Right ventricle myocardium inferior (tissue), 1 donor: Measurements from ENCODE around the gene PCDH8. TPM values are rescaled to one million over a fixed set of nuclear protein-coding genes. Genes with fewer than 3 reads are reported as not detected.
"Not testable (repeated sequence)": the region's sequence is repeated elsewhere in the genome, so short reads cannot be mapped to it uniquely, and the experiment has no call there.

ENCODE experiments used
- ATAC-seq: fragments of 200-7000 bp; cut with Tn5 transposase; one replicate; pipeline ENCODE4 v1.9.1; 2020; ENCODE audit warnings: mild to moderate bottlenecking, moderate library complexity
- DNase-seq: peaks from one replicate; pipeline ENCODE4 v3.0.0; 2021; ENCODE audit errors: missing footprints
- intact Hi-C: fragments of 100-400 bp; cut with DNase I; formaldehyde crosslinking; loops from one replicate; pipeline ENCODE4 v1.11.0; 2022
- total RNA-seq: library from RNA; stranded (reverse); fragmentation: NEBNext Ultra II Directional; extraction: Animal tissue kit (Norgen Biotek cat#: 25700); gene quantifications from one replicate; pipeline ENCODE4 v1.2.1, GENCODE V29; 2021
- donor health status: DM: no; HTN: yes; CAD: no; lungs with severe emphysema.

Gene PCDH8
- total RNA-seq, 1 donor from 2014 or later = 0.05 TPM

DNA sequence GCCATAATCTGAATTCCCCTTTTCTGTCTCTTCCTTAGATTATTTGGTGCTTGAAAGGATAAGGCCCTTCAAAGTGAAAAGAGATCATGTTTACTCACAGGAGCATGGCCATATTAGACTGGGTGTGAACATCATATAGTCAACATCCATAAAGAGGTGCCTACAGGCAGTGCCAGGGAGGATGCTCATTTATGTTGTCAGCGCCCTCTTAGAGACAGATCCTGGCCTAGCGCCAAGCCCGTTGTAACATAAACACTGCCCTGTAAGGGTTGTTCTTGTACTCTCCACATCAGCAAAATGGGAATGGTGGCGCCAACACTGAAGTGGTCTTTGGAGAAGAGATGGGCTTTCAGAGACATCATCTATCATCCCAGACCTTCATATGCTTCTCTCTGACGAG lies 16.1 kb downstream of the PCDH8 start:
- DNase-seq (no peak), ATAC-seq (no peak)
- intact Hi-C loops = no loop called here

DNA sequence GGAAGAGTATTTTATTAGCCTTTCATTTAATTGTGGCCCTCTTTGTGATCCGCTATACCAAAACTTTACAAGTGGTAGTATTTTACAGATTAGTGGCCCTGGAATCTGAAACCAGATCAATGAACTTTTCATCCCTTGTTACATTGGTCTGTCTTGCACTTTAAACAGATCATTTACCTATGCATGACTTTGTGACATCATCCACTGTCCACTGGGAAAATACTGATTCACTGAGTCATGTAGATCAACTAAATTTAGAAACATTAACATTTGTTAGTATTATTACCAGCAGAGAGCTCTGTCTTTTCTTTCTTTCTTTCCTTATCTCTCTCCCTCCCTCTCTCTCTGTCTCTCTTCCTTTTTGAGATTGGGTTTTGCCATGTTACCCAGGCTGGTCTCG lies 17.5 kb downstream of the PCDH8 start:
- intact Hi-C loops = no loop called here
- ATAC-seq (no peak), DNase-seq (no peak)

DNA sequence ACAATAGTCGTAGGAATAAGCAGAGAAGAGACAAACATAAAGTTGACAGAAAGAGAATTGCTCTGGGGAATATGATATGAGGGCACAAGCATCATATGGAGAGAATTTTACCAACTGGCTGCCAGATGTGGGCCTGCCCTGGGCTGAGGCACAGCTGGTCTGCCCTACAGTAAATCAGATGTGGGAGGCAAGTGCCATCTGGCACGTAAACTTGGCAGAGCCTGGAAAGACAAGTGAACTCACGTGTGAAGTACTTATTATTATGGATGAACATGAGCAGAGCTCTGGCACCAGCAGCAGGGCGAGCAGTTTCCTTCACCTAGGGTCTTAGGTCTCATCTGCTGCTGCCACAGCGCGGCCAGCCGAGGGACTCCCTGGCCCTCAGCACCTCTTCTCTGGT lies 20.6 kb downstream of the PCDH8 start:
- intact Hi-C loops = no loop called here
- DNase-seq = no peak
- ATAC-seq = no peak

DNA sequence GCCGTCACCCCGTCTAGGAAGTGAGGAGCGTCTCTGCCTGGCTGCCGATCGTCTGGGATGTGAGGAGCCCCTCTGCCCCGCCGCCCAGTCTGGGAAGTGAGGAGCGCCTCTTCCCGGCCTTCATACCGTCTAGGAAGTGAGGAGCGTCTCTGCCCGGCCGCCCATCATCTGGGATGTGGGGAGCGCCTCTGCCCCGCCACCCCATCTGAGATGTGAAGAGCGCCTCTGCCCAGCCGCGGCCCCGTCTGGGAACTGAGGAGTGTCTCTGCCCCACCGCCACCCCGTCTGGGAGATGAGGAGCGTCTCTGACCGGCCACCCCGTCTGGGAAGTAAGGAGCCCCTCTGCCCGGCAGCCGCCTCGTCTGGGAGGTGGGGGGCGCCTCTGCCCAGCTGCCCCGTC lies 30.6 kb downstream of the PCDH8 start:
- intact Hi-C loops, DNase-seq, ATAC-seq: not testable (repeated sequence)

DNA sequence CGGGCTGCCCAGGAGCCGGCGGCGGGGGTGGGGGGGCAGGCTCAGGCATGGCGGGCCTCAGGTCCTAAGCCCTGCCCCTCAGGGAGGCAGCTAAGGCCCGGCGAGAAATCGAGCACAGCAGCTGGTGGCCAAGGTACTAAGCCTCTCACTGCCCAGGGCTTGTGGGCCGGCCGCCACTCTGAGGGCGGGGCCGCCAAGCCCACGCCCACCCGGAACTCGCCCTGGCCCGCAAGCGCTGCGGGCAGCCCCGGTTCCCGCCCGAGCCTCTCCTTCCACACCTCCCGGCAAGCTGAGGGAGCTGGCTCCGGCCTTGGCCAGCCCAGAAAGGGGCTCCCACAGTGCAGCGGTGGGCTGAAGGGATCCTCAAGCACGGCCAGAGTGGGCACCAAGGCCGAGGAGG lies 33.1 kb downstream of the PCDH8 start:
- intact Hi-C loops = no loop called here
- ATAC-seq (no peak), DNase-seq (no peak)

DNA sequence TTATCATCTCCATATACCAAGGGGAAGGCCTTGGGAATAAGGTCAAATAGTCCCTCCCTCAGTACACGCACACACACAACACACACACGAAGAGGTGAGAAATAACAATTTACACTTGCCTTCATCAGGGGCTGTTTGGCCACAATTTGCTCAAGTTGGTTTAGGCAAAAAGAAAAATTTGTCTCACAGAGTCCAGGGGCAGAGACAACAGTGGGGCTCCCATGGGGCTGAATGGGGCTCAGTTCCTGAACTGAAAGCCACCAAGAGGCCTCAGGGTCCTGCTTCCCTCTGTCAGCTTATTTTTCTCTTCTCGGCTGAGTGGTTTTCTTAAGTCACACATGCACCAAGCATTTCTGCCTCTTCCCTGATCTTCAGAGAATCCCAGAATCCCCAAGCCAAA lies 35.5 kb downstream of the PCDH8 start:
- ATAC-seq = no peak

DNA sequence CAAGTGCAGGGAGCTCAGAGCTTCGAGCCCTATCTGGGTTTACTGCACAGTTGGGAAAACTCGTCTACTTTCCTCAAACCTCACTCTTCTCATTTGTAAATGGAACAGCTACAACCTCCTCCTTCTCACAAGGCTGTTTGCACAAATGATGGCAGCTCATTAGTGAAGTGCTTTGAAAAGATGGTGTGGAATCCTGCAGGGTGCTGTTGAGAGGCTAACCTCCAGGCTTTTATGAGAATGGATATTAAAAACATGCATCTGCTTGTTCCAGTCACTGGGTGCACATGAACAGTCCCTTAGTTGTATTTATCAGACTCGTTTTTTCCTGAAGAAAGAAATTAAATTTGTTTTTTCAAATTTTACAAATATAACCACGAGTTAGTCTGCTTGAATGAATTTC lies 36.6 kb downstream of the PCDH8 start:
- ATAC-seq (no peak), DNase-seq (no peak)
- intact Hi-C loops = no loop called here

More for the DNA sequence above, 35.5 kb downstream of the PCDH8 start:
- DNase-seq = no peak
- intact Hi-C loops = no loop called here

DNA sequence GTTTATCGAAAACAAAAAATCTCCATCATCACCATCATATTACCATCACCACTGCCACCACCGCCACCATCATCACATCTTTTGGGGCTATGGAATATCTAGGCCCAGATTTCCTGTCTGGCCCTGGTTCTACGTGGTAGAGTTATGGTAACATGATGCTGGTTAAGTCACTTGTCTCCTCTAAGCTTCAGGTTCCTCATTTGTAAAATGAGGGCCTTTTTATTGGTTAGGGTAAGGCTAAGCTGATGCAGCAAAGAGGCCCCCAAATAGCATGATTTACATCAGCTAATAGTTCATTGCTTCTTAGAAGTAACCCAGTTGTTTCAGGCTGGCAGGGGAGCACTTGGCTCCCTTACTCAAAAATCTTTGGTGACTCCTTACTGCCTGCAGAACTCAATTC lies 37.9 kb downstream of the PCDH8 start:
- DNase-seq (no peak), ATAC-seq (no peak)
- intact Hi-C loops = no loop called here

DNA sequence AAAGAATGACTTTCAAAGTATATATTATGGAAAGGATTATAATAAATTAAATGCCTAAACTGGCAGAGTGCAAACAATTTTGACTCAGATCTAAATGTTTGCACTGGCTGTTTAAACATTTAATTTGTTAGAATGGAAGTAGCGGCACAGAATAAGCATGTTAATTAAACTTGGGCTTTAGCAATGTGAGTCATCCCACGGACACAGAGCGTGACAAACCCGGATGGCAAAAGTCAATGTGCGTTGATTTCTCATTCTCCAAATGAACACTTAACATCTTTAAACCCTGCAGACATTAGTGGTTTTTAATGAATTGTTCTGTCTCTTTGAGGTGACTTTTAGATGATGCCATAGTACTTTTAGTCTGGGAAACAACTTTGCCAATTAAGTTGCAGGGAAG lies 38.4 kb downstream of the PCDH8 start:
- intact Hi-C loops = no loop called here
- no peak for ATAC-seq
- DNase-seq = no peak

DNA sequence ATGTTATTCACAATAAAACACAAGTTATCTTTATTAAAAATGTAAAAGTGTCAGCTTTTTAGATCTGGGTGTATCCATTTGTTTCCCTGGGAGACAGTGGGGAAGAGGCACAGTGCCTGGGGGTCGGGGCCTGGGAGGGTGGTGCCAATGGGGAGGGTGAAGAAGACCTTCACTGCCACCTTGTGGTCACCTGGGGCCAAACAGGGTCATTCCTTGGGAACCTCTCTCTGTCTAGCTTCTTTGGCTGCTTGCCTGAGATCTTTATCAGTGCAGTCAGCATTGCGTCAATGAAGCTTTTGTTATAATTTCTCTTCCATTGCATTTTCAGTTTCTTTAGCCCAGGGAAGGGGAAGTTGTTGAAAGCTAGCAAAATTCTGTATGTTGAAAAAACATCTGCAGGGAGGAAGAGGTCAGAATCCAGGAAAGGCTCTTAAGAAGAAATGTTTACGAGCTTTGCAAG lies 39.1 kb downstream of the PCDH8 start:
- intact Hi-C loops = no loop called here
- DNase-seq (no peak), ATAC-seq (no peak)

DNA sequence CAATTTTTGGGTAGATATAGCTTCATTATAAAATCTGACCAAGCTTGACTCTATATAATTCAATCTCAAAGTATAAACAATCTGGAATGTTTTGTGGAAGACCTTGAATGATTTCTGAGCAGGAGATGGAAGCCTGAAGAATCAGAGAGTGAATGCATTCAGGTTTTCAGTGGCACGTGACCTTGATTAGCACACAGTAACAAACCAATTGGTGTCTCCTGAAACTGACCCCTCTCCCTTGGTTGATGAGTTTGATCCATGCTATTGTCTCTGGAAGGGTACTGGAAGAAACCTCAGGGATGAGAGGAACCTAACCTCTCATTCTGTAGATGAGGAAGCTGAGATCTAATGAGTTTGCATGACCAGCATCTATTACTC lies 39.6 kb downstream of the PCDH8 start:
- intact Hi-C loops = no loop called here
- DNase-seq = no peak
- no peak for ATAC-seq

DNA sequence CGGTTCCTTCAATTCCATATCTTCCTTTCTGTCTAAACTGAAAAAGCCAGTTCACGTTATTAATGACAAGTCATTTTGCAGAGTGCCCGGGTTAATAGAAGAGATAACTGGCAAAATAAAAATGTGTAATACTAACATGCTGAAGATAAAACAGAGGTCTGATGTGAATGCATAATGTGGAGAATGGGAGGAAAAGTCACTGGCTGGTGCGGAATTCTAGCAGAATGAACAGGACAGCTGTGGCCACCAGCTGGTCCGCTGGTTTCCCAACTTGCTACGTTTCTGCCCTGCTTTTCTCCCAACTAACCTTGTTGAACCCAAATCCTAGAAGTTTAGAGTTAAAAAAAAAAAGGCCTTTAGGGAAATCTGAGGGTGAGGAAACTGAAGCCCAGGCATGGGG lies 42.4 kb downstream of the PCDH8 start:
- intact Hi-C loops = no loop called here
- no peak for ATAC-seq
- no peak for DNase-seq

DNA sequence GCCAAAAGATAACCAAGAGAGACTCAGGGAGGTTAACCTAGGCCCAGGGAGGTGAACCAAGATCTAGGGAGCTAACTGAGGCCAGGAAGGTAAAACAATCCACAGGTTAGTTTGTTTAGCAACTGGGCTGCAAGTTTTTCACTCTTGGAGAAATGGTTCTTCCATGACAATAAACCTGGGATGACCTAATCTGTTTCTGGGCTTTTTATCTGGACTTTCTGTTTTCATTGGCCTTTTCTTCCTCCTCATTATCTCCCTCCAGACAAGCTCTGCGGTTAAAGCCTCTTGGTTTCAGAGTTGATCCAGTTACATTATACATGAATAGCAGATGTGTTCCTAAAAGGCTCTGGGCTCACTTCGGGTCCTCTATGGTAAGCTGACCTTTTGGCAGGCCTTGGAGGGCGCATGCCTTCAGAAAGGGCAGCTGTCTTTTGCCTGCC lies 44.2 kb downstream of the PCDH8 start:
- no peak for DNase-seq
- intact Hi-C loops = no loop called here
- ATAC-seq = no peak

DNA sequence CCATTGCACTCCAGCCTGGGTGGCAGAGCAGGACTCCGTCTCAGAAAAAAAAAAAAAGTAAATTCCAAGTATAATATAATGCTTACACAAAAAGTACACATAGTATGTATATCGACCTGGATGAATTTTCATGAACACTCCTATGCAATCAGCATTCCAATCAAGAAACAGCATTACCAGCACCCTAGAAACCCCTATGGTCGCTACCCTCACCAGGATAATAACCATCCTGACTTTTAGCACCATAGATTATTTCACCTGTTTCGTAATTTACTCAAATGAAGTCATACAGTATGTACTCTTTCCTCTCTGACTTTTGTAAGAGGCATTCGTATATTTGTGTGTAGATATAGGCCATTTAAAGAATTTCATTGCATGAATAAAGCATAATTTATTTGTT lies 47.6 kb downstream of the PCDH8 start:
- DNase-seq (no peak), ATAC-seq (no peak)
- intact Hi-C loops = no loop called here

DNA sequence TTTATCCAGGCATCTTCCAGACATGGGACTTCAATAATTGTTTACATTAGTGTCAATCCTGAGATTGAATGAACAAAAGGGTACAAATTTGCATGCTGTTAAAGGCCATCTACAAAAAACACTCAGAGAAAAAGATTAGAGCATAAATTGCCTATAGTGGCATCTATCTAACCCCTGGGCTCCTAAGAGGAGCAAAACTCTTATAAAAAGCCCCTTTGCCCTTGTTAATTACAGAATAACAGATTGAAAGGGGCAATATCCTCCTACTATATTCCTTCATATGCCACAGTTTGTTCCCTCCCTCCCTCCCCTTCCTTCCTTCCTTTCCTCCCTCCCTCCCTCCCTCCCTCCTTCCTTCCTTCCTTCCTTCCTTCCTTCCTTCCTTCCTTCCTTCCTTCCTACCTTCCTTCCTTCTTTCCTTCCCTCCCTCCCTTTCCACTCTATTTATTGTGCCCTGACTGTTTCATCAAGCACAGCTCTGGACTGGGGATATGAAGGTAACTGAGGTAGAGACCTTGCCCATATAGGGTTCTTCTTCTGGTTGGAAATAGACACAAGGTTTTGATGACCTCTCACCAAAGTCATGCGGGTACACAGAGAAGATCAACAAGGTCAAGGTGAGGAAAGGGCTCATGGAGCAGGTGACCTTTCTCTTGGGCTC lies 49.5 kb downstream of the PCDH8 start:
- no peak for ATAC-seq
- DNase-seq = no peak
- intact Hi-C loops = no loop called here

DNA sequence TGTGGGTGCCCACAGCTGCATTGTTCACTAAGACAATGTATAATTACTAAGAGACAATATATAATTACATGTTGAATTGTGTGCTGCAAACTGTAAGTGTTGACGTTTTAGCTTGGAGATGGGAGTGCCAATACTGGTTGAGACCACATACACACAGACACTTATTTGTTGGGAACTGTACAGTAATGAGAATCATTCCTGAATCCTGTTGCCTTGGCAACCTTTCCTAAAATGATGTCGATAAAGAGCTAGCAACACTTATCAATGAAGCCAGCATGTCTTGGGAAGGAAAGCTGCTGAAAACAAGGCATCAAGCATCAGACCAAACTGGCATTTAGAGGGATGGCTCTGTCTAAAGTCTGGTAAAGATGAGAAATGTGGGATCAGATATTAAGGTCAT lies 51.3 kb downstream of the PCDH8 start:
- intact Hi-C loops = no loop called here
- no peak for DNase-seq
- no peak for ATAC-seq

DNA sequence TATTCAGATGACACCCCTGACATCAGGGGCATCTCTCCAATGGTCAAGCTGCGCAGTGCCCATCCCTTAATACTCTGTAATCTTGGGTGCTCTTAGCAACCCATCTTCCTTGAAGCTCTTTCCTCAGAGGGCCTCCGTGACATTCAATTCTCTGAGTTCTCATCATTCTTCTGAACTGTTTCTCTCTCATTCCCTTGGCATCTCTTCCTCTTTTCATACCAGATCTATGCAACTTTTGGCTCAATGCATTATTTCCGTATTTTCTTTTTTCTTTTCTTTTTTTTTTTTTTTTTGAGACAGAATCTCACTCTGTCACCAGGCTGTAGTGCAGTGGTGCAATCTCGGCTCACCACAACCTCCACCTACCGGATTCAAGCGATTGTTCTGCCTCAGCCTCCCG lies 53.9 kb downstream of the PCDH8 start:
- no peak for ATAC-seq
- intact Hi-C loops = no loop called here
- no peak for DNase-seq

DNA sequence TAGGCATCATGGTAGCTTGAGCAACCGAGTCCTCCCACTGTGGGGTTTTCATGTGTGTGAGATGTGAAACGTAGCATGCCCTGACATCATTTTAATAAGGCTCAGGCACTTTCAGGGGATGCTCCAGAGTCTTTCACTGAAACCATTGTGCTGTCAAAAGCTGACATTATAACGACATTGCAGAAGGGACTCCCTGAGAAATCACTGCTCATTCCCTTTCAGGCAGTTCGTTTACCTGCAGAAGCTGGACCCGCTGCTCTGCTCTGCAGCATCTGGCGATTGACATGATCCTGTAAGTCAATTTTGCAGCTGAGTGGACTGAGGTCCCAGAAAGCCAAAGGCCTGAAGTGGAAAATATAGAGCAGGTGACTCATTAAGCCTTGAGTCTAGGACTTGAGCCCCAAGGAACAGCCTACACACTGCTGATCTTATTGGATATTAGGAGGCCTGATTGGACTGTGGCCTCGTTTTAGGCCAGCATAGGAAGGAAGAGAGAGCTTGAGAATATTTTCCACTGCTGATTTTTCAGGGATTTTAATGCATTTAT lies 54.9 kb downstream of the PCDH8 start:
- DNase-seq (no peak), ATAC-seq (no peak)
- intact Hi-C loops = no loop called here
